ENCODE results near the gene LCA5. TPM values are rescaled to one million over a fixed set of nuclear protein-coding genes. Genes with fewer than 3 reads are reported as not detected.

LCA5 gene
- total RNA-seq, 1 donor from 2014 or later: 1.7 TPM

DNA sequence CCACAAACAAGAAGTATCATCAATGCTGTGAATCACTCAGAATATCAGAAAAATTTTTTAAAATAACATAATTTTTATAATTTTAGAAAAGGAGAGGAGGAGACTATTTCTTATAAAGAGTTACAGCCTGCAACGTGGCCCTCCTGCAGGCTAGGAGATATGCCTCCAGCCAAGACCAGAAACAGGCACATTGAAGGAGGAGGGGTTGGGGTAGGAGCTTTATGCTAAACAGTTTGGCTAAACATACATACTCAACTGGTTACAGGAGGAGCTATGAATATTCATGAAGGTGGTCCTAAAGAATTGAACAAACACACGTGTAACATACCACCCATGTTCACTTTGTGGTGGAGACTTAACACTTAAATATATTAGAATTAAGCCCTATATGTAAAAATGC is 14.2 kb upstream of the LCA5 start:
- no peak overlapping the region for H3K4me3 ChIP-seq (ENCODE audit: low read depth, low read length)
- no peak for DNase-seq (ENCODE audit: low read depth)
- TF ChIP-seq, protein P1, sequence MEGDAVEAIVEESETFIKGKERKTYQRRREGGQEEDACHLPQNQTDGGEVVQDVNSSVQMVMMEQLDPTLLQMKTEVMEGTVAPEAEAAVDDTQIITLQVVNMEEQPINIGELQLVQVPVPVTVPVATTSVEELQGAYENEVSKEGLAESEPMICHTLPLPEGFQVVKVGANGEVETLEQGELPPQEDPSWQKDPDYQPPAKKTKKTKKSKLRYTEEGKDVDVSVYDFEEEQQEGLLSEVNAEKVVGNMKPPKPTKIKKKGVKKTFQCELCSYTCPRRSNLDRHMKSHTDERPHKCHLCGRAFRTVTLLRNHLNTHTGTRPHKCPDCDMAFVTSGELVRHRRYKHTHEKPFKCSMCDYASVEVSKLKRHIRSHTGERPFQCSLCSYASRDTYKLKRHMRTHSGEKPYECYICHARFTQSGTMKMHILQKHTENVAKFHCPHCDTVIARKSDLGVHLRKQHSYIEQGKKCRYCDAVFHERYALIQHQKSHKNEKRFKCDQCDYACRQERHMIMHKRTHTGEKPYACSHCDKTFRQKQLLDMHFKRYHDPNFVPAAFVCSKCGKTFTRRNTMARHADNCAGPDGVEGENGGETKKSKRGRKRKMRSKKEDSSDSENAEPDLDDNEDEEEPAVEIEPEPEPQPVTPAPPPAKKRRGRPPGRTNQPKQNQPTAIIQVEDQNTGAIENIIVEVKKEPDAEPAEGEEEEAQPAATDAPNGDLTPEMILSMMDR (conservative IDR thresholded peaks at IDR 0.05; ENCODE audit: low read depth, low read length): no peak

DNA sequence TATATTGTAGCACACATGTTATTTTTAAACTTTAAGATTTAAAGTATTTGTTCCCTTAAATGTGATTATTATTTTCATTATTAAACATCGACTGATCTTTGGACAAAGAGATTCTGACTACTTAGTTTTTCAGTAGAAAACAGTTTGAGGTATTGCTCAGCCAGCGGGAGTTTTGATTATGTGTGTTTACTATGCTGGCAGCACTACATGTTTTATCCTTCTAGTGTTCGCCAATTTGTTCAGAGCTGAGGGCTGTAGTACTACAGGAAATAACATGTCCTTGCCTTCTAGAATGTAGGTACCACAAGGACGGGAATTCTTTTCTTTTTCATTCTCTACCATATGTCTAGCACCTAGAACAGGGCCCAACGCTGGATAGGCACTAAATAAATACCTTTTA is 11.1 kb upstream of the LCA5 start:
- no peak for DNase-seq (ENCODE audit: low read depth)
- H3K4me3 ChIP-seq (ENCODE audit: low read depth, low read length): no peak overlapping the region
- TF ChIP-seq, protein P1 (conservative IDR thresholded peaks at IDR 0.05; ENCODE audit: low read depth, low read length): no peak

DNA sequence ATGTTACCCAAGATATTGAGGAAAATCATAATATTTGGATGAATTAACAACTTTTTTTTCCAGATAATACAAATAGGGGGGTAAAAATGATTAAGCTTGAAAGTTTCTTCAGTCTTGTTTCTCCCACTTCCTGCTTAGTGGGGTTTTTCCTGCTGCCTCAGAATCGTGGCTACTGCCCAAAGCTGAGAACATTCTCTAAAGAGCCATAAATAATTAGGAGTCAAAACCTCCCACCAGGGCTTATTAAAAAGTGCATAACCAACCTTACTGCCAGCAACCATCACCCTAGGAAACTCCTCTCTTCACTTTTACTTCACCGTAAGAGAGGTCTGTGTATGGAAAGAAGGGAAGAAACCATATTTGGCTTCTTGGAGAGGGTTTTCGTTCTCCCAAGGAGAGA is 9.0 kb upstream of the LCA5 start:
- DNase-seq (ENCODE audit: low read depth): no peak
- TF ChIP-seq, protein P1 (conservative IDR thresholded peaks at IDR 0.05; ENCODE audit: low read depth, low read length): no peak
- no peak overlapping the region for H3K4me3 ChIP-seq (ENCODE audit: low read depth, low read length)

DNA sequence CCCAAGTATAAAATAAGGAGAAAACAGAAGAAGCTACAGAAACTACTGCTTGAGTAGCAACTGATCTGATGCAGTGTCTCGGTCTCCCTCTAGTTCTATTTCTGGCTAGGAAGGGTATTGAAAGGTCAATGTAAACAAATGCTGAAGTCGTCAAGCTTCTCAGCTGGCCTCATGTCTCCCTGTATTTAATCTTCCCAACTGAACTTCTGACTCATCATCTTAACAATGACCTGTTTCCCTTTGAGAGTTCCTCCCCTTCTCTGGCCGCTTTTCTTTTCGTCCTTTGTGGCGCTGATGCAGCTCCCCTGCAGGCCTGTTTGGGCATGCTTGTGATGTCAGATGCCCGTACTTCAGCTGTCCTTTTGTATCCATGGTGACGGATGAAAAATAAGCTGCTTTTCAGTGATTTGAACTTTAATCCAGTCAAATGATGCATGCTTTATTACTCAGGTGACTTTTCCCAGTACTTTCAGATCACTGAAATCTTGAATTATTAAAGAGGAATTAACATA is 7.8 kb upstream of the LCA5 start:
- DNase-seq (ENCODE audit: low read depth): peak; percentile 97
- no peak overlapping the region for H3K4me3 ChIP-seq (ENCODE audit: low read depth, low read length)
- TF ChIP-seq, protein P1 (conservative IDR thresholded peaks at IDR 0.05; ENCODE audit: low read depth, low read length): peak; percentile 60

DNA sequence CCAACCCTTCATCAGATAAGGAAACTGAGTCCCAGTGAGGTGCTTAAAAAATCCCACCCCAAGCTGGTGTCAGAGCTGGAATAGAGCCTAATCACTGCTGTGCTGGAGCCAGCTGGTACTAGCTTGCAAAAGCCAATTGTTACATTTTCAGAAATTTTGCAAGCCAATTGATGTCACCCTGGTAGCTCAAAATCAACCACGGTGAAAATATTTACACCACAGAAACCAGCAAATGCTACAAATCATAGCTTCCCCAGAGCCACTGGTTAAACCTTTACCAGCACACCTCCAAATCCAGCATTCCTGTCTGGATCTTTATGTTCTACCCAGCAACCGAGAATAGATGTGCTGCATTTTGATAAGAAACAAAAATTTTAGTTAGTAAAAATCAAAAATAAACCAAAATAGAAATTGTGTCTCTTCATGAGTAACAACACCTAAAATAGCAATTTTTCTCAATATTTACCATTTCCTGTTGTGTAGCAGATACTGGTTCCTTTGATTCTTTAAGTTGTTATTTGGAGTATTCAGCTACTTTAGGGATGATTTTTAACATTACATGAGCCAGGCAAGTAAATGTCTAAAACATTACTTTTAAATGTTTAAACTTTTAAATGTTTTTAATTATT is 7.2 kb upstream of the LCA5 start:
- peak; percentile 63 for DNase-seq (ENCODE audit: low read depth)
- H3K4me3 ChIP-seq (ENCODE audit: low read depth, low read length): no peak overlapping the region
- TF ChIP-seq, protein P1 (conservative IDR thresholded peaks at IDR 0.05; ENCODE audit: low read depth, low read length): no peak

DNA sequence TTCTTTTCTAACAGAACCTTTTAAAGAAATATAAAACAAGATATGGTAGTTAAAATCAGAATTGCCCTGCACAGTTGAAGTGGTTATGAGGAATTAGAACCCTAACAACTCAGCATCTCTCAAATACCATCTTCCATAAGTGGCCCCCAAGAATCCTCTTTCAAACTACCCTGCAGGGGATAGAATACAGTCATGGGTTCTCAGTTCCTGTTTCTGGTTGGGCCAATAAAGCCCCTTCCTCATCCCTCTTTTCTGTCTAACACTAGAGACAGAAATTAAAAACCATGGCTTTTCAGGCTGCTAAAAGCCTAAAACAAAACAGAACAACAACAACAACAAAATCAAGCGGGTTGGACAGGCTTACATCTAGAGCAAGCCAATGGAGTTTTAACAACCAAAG is 6.7 kb upstream of the LCA5 start:
- no peak overlapping the region for H3K4me3 ChIP-seq (ENCODE audit: low read depth, low read length)
- DNase-seq (ENCODE audit: low read depth): no peak
- TF ChIP-seq, protein P1 (conservative IDR thresholded peaks at IDR 0.05; ENCODE audit: low read depth, low read length): no peak

DNA sequence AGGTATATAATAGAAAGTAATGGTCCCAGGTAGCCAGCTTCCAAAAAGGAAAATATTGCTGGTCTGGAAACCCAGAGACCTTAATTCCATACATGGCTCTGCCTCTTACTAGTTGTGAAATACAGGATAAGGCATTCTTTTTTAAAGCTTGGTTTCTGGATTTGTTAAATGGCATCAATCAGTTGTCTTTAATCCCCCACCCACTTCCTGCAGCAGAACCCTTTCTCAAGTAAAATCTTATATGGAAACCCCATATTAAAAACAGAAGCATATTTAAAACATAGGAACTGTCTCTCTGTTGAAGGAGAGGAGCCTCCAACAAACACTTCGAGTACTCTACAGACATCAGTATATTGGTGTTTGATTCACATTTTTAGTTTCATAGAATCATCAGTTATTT is 6.2 kb upstream of the LCA5 start:
- H3K4me3 ChIP-seq (ENCODE audit: low read depth, low read length): no peak overlapping the region
- TF ChIP-seq, protein P1 (conservative IDR thresholded peaks at IDR 0.05; ENCODE audit: low read depth, low read length): no peak
- no peak for DNase-seq (ENCODE audit: low read depth)
